PC-3 (cell line): Measurements from ENCODE around the gene FOXA3. TPM values are rescaled to one million over a fixed set of nuclear protein-coding genes. Genes with fewer than 3 reads are reported as not detected.

Experiments
- ATAC-seq: fragments of 200-7000 bp; cut with Tn5 transposase; 2 replicates; pipeline ENCODE4 v1.9.1; 2020; ENCODE audit warnings: mild to moderate bottlenecking, moderate library complexity
- BruUV-seq: library from RNA; stranded (reverse); fragments of 400-500 nt; replicated peaks from 2 replicates; lab custom pipeline; 2021; lab: Mats Ljungman, UMichigan
- CTCF ChIA-PET: fragments of 300-600 bp; sonication (Branson Sonifier 250); formaldehyde crosslinking; loops from one replicate; lab custom pipeline; 2022; ENCODE audit warnings: antibody characterized with exemption; lab: Charles Lee
- POLR2A ChIA-PET: fragments of 300-600 bp; sonication (Branson Sonifier 250); formaldehyde crosslinking; loops from one replicate; lab custom pipeline; 2022; ENCODE audit warnings: antibody characterized with exemption; ENCODE audit not compliant: unreplicated experiment; lab: Charles Lee
- DNase-seq: peaks from one replicate; pipeline ENCODE4 v3.0.0-alpha.2; 2015
- H2AFZ ChIP-seq: fragments of 300-600 bp; sonication (generic); 2 replicates; pipeline ENCODE4 v1.6.0; 2016; ENCODE audit warnings: antibody characterized with exemption, low read length
- H3F3A ChIP-seq: fragments of 300-600 bp; sonication (generic); one replicate; pipeline ENCODE4 v1.6.0; 2017; ENCODE audit warnings: antibody characterized with exemption, low read length, control low read depth, mild to moderate bottlenecking; ENCODE audit not compliant: unreplicated experiment
- H3K27ac ChIP-seq: fragments of 300-600 bp; sonication (generic); 2 replicates; pipeline ENCODE4 v1.5.1; 2016; ENCODE audit warnings: mild to moderate bottlenecking, low read length
- H3K27me3 ChIP-seq: fragments of 300-600 bp; sonication (generic); 2 replicates; pipeline ENCODE4 v1.6.1; 2016; ENCODE audit warnings: low read length, mixed read lengths
- H3K36me3 ChIP-seq: fragments of 300-600 bp; sonication (generic); 2 replicates; pipeline ENCODE4 v1.6.1; 2016; ENCODE audit warnings: low read depth, mixed run types, low read length, mixed read lengths
- H3K4me1 ChIP-seq: fragments of 300-600 bp; sonication (generic); 2 replicates; pipeline ENCODE4 v1.5.1; 2016; ENCODE audit warnings: low read length; ENCODE audit not compliant: insufficient read depth
- H3K4me2 ChIP-seq: fragments of 300-600 bp; sonication (generic); 2 replicates; pipeline ENCODE4 v1.6.0; 2016; ENCODE audit warnings: low read length
- H3K4me3 ChIP-seq: fragments of 300-600 bp; sonication (generic); 2 replicates; pipeline ENCODE4 v1.5.1; 2016; ENCODE audit warnings: mild to moderate bottlenecking, low read length, mixed read lengths
- H3K79me2 ChIP-seq: fragments of 300-600 bp; sonication (generic); 2 replicates; pipeline ENCODE4 v1.6.1; 2017; ENCODE audit warnings: low read length, mixed read lengths
- H3K9ac ChIP-seq: fragments of 300-600 bp; sonication (generic); 2 replicates; pipeline ENCODE4 v1.6.0; 2016; ENCODE audit warnings: mild to moderate bottlenecking, low read length
- H3K9me2 ChIP-seq: fragments of 300-600 bp; sonication (generic); replicated peaks from 2 replicates; pipeline ENCODE4 v1.6.1; 2016; ENCODE audit warnings: mixed run types, low read length, mixed read lengths
- H3K9me3 ChIP-seq: fragments of 300-600 bp; sonication (generic); 2 replicates; pipeline ENCODE4 v1.6.1; 2016; ENCODE audit warnings: low read length, mixed read lengths
- H4K20me1 ChIP-seq: fragments of 300-600 bp; sonication (generic); 2 replicates; pipeline ENCODE4 v1.6.1; 2016; ENCODE audit warnings: low read length, mixed read lengths
- EZH2 ChIP-seq: fragments of 300-600 bp; sonication (generic); IDR thresholded peaks from one replicate; pipeline ENCODE4 v1.6.1; 2017; ENCODE audit warnings: antibody characterized with exemption, mild to moderate bottlenecking, low read length; ENCODE audit not compliant: unreplicated experiment
- EZH2phosphoT487 ChIP-seq: fragments of 300-600 bp; sonication (generic); IDR thresholded peaks from 2 replicates; pipeline ENCODE4 v1.6.1; 2018; ENCODE audit warnings: mild to moderate bottlenecking, antibody characterized with exemption, low read length, borderline replicate concordance
- intact Hi-C: fragments of 100-400 bp; cut with micrococcal nuclease; formaldehyde crosslinking; loops from 2 replicates; pipeline ENCODE4 v1.9.0; 2023
- total RNA-seq: library from RNA; depleted of rRNA; stranded (reverse); fragments of >200 nt; gene quantifications from 2 replicates; pipeline ENCODE4 v1.2.3, GENCODE V29; 2014
- TF ChIP-seq, protein P1 (sequence below): fragments of 300-600 bp; sonication (generic); conservative IDR thresholded peaks from 2 replicates; pipeline ENCODE4 v1.5.1; 2017; ENCODE audit warnings: antibody characterized with exemption, low read depth, mild to moderate bottlenecking, low read length

Gene FOXA3
- total RNA-seq, 1 experiment from 2014 or later = 0.33 TPM

DNA sequence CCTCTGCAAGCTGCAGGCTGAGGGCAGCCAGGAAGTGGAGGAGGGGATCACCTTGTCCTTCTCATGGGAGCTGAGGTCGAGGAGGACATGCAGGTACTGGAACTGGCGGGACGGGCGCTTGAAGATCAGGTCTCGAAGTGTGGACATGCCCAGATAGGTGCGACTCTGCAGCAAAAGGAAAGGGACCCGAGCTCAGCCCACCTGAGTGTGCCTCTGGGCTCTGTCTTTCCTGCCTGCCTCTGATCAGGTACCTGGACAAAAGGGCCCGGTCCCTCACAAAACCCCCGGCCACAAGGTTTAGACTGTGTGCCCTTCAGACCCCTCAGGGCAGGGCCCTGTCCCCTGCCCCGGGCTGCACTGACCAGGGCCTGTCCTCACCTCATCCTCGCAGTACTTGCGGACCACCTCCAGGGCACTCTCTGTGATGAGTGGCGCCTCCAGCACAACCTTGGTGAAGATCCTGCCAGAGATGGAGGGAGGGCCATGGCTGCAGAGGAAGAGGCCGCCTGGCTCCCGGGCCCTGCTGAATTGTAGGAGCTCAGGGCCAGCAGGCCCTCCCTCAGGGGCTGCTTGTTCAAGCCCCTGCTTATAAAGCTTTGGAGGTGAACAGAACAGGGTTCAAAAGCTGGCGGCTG, 36.5 kb upstream of the FOXA3 start:
- Histone ChIP-seq H3K27me3 (no peaks in the 10 kb centered on the region), H3K4me3 (no peak overlapping the region), H3K9me3 (no peaks in the 10 kb centered on the region), H3K79me2 (no peaks in the 10 kb centered on the region), H3F3A (no peaks in the 10 kb centered on the region), H3K9me2 (no peaks in the 10 kb centered on the region), H4K20me1 (no peaks in the 10 kb centered on the region), H3K36me3 (peaks cover 4% of the 10 kb centered on the region), H3K27ac (no peak overlapping the region), H2AFZ (no peak overlapping the region), H3K9ac (no peak overlapping the region), H3K4me2 (no peak overlapping the region), H3K4me1 (no peaks in the 10 kb centered on the region)
- TF ChIP-seq, protein P1, sequence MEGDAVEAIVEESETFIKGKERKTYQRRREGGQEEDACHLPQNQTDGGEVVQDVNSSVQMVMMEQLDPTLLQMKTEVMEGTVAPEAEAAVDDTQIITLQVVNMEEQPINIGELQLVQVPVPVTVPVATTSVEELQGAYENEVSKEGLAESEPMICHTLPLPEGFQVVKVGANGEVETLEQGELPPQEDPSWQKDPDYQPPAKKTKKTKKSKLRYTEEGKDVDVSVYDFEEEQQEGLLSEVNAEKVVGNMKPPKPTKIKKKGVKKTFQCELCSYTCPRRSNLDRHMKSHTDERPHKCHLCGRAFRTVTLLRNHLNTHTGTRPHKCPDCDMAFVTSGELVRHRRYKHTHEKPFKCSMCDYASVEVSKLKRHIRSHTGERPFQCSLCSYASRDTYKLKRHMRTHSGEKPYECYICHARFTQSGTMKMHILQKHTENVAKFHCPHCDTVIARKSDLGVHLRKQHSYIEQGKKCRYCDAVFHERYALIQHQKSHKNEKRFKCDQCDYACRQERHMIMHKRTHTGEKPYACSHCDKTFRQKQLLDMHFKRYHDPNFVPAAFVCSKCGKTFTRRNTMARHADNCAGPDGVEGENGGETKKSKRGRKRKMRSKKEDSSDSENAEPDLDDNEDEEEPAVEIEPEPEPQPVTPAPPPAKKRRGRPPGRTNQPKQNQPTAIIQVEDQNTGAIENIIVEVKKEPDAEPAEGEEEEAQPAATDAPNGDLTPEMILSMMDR = no peak
- TF ChIP-seq EZH2 (no peak), EZH2phosphoT487 (no peak)
- ATAC-seq (no peak), DNase-seq (no peak)
- CTCF ChIA-PET = no interaction called here
- BruUV-seq = no TSS peak
- POLR2A ChIA-PET = interaction anchor here (0.5 kb wide), 1 partner anchor 1521 kb away, joined by 3 read pairs; the partner anchor contains the start of gene DHX34
- intact Hi-C loops = no loop called here

DNA sequence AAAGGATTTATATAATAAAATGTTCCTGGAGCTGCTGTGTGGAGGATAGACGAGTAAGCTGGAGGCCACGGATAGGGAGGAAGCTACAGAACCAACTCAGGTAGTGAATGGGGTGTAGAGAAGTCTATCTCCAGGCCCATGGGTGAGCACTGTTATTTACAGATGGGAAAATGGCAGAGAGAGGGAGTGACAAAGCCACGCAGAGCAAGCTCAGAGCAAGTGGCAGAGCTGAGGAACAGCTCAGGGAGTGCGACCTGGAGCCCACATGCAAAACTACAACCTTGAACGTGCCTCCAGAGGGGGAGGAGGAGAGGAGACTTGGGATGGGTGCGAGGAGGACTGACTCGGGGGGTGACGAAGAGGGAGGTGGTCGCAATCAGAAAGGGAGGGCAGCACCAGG, 35.6 kb upstream of the FOXA3 start:
- Histone ChIP-seq H3K9me2 (no peaks in the 10 kb centered on the region), H3K4me3 (no peak overlapping the region), H4K20me1 (no peaks in the 10 kb centered on the region), H3K79me2 (no peaks in the 10 kb centered on the region), H3K9ac (no peak overlapping the region), H3K9me3 (no peaks in the 10 kb centered on the region), H2AFZ (no peak overlapping the region), H3K36me3 (peaks cover 4% of the 10 kb centered on the region), H3K4me2 (no peak overlapping the region), H3K4me1 (no peaks in the 10 kb centered on the region), H3K27ac (no peak overlapping the region), H3K27me3 (no peaks in the 10 kb centered on the region), H3F3A (no peaks in the 10 kb centered on the region)
- TF ChIP-seq EZH2 (no peak), EZH2phosphoT487 (no peak)
- TF ChIP-seq, protein P1 = no peak
- ChIA-PET CTCF (no interaction called here), POLR2A (no interaction called here)
- intact Hi-C loops = no loop called here
- no TSS peak for BruUV-seq
- ATAC-seq (no peak), DNase-seq (no peak)

GRCh38 chr19:45828945-45829344, 35.2 kb upstream of the FOXA3 start:
- H3K27ac ChIP-seq = no peak overlapping the region
- H3K4me3 ChIP-seq = no peak overlapping the region
- DNase-seq = no peak
- intact Hi-C loops = no loop called here
- no peak overlapping the region for H2AFZ ChIP-seq
- H3K9me2 ChIP-seq = no peaks in the 10 kb centered on the region
- H3K9ac ChIP-seq = no peak overlapping the region
- H3K27me3 ChIP-seq = no peaks in the 10 kb centered on the region
- H3K36me3 ChIP-seq = peaks cover 4% of the 10 kb centered on the region
- no TSS peak for BruUV-seq
- H3K79me2 ChIP-seq = no peaks in the 10 kb centered on the region
- CTCF ChIA-PET = no interaction called here
- H3K4me2 ChIP-seq = no peak overlapping the region
- ATAC-seq = no peak
- H3K9me3 ChIP-seq = no peaks in the 10 kb centered on the region
- H3K4me1 ChIP-seq = no peaks in the 10 kb centered on the region
- no peaks in the 10 kb centered on the region for H3F3A ChIP-seq
- POLR2A ChIA-PET = no interaction called here
- no peak for TF ChIP-seq EZH2phosphoT487
- TF ChIP-seq EZH2 = no peak
- TF ChIP-seq, protein P1 = no peak
- H4K20me1 ChIP-seq = no peaks in the 10 kb centered on the region
